B cell (primary cell): ENCODE data around the gene TARS1.

Experiments
- EZH2 ChIP-seq: IDR thresholded peaks from 2 replicates; pipeline ENCODE4 v1.6.1; 2012; ENCODE audit warnings: borderline replicate concordance, low read depth, mild to moderate bottlenecking, moderate library complexity, low read length; ENCODE audit not compliant: insufficient read depth, poor library complexity, severe bottlenecking
- TF ChIP-seq, protein P1 (sequence below): fragments of 200-600 bp; IDR thresholded peaks from one replicate; pipeline ENCODE4 v1.8.0; 2022; ENCODE audit warnings: antibody characterized with exemption, mild to moderate bottlenecking

DNA sequence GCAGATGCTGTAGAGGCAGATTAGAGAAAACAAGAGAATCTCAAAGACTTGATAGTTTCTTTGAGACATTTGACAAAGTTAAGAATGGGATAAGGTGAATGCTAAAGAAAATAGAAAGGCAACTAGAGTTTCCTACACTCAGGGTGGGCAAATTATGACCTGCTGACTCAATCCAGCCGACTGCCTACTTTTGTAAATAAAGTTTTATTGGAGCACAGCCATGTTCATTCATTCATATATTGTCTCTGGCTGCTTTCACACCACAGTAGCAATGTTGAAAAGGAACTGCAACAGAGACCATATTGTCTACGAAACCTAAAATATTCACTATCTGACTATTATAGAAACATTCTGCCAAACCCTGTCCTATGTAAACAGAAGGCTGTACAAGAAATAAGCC lies 37.6 kb upstream of the TARS1 start:
- TF ChIP-seq, protein P1, sequence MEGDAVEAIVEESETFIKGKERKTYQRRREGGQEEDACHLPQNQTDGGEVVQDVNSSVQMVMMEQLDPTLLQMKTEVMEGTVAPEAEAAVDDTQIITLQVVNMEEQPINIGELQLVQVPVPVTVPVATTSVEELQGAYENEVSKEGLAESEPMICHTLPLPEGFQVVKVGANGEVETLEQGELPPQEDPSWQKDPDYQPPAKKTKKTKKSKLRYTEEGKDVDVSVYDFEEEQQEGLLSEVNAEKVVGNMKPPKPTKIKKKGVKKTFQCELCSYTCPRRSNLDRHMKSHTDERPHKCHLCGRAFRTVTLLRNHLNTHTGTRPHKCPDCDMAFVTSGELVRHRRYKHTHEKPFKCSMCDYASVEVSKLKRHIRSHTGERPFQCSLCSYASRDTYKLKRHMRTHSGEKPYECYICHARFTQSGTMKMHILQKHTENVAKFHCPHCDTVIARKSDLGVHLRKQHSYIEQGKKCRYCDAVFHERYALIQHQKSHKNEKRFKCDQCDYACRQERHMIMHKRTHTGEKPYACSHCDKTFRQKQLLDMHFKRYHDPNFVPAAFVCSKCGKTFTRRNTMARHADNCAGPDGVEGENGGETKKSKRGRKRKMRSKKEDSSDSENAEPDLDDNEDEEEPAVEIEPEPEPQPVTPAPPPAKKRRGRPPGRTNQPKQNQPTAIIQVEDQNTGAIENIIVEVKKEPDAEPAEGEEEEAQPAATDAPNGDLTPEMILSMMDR = no peak
- TF ChIP-seq EZH2 = no peak
